Stimulated activated CD4-positive, alpha-beta T cell treated with anti-CD3 and anti-CD28 coated beads, Interleukin-1b, Interleukin-23, amount 100 ng/mL, for 48 hours (primary cell): ENCODE data around the gene SPATA33.

Experiments
- DNase-seq: peaks from one replicate; pipeline ENCODE4 v3.0.0-alpha.2; 2020

SPATA33 gene

DNA sequence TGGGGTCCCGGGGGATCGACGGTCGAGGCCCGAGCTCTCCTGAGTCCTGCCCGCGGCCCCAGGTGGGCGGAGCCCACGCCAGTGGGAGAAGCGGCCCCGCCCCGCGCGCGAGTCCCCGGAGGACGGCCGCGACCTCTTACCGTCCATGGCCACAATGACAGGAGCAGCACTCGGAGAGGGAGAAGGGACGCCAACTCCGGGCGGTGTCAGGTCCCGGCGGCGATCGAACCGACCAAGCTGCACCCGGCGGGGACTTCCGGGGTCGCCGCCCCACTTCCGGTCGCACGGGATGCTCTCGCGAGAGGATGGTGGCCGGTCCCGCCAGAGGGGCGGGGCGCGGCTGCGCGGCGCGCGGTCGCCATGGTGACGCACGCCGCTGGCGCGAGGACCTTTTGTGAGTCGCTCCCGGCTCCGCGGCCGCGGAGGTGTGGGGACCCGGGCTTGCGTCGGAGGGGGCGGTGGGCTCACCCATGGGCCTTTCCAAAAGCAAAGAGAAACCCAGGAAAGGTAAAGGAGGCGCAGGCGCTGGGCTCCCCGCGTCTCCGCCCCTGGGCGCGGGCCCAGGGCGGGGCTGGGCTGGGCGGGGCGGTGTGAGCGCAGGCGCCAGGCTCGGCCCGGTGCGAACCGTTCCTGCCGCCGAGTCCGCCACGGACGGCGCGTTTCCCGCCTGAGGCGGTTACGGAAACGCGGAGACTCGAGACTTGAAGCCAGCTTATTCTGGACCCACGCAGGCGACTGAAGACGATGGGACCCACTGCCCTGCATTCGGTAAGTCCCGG lies at the start of gene SPATA33, which contains the start of gene CHMP1A:
Gene SPATA33, plus strand, starts transcription at position 395 of the 779 bp plus-strand sequence. Its CDS starts 76 bp downstream, at position 471.
Gene CHMP1A, minus strand, starts transcription at position 267 of the 779 bp plus-strand sequence. Its CDS starts 120 bp downstream, at position 147.
- peak; percentile 92 for DNase-seq

DNA sequence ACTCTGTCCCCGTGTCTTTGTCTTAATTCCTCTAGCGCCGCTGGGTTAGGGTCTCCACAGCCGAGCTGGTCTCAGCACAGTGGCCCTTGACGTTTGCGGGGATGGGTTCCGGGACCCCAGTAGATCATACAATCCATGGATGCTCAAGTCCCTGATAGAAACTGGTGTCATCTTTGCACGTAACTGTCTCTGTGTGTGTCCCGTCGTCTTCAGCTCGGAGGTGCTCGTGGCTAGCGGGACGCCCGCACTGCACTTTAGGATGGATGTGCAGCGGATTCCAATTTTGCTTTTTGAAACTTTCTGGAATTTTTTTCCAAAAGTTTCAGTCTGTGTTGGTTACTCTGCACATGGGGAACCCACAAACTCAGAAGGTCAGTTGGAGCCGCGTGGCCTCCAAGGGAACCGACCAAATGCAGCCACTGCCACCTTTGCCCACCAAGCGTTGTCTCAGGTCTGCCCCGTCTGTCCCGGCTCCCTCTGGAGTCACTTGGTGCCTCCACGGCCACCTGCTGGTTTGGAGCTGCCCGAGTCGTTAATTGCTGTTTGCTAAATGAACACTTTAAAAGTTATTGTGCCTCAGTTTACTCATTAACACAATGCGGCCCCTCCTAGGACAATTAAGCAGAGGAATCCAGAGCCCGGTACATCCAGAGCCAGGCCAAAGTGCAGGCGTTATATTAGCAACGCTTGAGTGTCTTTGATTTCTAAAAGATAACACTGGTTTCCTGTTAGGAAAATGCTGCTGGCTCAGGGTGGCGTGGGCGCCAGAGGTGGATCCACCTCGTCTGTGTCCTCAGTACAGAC lies 49.5 kb upstream of the SPATA33 start:
- DNase-seq, result no peak

DNA sequence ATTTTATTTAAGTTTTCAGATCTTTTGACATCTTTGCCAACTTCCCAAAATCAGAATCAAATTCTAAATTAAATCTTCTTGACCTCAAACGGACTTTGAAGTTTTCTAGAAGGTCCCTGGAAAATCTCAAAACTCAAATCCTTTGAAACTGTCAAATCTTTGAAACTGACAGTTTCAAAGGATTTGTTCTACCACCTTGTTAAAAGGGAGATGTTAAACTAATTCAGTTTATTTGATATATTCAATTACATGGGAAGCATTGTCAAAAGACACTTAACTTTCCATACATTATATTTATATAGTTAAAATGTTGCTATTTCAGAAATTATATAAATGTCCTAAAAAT lies 47.6 kb upstream of the SPATA33 start:
- DNase-seq, result no peak

DNA sequence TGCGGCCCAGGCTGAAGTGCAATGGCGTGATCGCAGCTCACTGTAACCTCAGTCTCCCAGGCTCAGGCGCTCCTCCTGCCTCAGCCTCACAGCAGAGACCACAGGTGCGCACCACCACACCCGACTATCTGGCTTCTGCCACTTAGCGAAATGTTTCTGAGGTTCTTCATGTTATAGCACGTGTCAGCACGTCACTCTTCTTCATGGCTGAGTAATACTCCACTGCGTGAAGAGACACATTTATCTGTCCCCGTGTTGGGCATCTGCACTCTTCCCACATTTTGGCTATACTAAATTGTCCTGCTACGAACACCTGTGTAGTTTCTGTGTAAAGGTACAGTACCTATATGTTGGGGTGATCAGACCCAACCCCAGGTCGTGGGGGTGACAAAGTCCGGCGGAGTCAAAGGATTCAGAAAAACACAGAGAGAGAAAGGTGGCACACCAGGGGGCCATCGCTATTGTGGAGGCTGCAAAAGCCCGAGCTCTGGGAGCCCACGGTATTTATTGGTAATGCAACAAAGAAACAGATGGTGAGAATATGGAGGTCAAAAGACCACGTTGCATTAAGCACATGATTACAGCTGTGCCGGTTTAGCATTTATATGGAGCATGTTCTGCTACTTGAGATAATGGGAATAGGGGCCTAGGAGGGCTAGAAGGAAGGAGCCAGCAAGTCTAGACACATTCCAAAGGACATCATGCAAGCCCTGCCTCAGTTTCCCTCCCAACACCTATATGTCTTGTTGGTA lies 45.0 kb upstream of the SPATA33 start:
- DNase-seq, result no peak

DNA sequence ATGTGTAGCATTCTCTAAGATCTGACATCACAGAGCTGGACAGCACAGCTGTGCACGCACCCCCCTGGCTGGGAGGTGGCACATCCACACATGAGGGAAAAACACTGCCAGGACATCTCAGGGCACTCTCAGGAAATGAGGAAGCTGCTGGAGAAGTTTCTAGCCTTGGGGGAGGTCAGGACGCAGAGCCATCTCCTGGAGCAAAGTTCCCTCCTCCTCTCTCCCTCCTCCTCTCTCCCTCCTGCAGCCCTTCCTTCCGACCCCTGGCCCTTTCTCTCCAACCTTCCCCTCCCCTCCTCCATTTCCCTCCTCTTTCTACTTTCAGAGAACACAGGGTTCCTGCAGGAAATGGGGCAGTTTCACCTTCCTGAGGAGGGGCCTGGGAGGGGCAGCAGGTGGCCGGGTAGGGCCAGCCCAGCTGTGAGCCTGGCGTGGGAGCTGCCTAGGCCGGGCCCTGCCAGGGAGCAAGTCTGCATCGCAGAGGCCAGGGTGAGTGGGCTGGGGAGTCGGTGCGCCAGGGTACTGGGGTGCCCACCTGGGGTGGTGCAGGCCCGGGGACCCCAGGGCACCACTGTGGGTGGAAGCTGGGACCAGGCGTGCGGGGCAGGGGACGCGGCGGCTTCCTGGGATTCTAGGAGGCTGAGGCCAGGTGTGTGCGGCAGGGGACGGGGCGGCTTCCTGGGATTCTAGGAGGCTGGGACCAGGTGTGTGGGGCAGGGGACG lies 44.2 kb upstream of the SPATA33 start, which contains the start of gene DPEP1:
Gene DPEP1, plus strand, starts transcription at position 412 of the 723 bp plus-strand sequence. CDS start 16,769 bp downstream, outside the sequence.
- DNase-seq, result no peak

DNA sequence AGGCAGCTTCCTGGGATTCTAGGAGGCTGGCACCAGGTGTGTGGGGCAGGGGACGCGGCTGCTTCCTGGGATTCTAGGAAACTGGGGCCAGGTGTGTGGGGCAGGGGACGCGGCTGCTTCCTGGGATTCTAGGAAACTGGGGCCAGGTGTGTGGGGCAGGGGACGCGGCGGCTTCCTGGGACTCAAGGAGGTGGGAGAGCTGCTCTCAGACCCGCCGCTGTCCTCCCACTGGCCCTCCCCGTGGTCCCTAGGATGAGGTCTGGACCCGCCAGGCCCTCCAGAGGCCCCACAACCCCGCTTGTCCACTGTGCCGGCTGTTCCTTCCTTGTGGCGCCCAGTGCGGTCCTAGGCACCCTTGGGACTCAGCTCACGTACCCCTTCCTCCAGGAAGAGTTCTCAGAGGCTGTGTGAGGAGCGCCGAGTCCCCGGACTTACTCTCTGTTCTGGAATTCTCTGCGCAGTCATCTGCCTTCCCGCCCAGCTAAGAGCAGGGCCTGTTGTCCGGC lies 43.6 kb upstream of the SPATA33 start:
- no peak for DNase-seq

DNA sequence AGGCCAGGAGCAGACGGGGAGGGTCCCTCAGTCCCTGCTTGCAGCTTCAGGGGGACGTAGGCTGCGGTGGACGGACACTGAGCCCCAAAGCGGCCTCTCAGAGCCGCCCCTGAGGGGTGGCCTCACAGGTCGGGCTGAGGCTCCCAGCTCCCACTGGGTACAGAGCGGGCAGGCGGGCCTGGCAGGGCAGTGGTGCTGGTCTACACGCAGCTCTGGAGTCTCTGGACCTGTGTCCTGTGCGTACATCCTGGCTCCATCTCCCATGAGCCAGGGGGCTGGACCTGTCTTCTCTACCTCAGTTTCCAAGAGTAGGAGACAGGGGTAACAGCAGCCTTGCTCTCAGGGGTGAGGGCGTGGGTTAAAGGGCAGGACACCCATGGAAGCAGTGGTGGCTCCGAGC lies 42.5 kb upstream of the SPATA33 start:
- no peak for DNase-seq

DNA sequence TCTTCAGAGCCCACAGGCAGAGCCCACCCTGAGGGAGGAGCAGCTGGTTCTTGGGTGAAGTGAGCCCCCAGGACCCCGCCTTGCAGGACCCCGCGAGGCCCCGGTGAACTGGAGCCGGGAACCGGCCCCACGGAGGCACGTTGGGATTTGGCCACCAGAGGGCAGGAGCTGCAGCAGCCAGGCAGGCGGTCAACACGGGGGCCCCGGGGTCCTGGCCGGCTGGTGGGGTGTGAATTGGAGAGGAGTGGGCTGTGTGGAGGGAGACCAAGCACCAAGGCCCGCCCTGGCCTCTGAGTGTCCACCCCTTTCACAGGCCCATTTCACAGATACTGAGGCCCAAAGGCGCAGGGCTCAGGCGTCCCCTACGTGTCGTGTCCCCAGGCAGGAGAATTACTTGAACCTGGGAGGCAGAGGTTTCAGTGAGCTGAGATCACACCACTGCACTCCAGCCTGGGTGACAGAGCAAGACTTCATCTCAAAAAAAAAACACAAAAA lies 42.0 kb upstream of the SPATA33 start:
- DNase-seq, result no peak

DNA sequence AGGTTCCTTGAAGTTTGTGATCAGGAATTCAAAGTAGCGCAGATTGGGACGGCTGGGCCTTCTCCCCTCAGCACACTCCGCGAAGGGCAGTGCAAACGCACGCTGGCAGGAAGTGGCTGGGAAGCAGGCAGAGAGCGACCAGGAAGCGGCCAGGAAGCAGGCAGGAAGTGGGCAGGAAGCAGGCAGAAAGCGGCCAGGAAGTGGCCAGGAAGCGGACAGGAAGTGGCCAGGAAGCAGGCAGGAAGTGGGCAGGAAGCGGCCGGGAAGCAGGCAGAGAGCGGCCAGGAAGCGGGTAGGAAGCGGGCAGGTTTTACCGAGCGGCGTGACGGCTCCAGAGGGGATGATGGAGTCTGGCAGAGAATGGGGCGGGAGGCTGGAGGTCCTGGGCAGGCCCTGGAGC lies 41.0 kb upstream of the SPATA33 start:
- no peak for DNase-seq

DNA sequence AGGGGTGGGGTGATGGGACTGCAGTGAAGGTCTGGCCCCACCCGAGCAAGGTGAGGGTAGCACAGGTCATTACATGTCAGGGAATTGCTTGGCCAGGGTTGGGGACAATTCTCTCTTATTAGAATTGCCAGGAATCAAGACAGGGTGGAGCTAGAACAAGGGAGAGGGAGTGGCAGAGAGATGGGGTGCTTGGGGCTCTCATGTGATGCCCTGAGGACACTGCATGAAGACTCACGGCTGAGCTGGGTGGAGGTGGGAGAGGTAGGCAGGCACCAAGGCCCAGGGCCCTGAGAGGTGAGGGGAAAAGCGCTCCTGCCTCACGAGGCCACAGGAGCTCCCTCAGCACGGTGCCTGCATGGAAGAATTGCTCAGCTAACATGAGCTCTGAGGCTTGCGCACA lies 40.6 kb upstream of the SPATA33 start:
- DNase-seq, result no peak

DNA sequence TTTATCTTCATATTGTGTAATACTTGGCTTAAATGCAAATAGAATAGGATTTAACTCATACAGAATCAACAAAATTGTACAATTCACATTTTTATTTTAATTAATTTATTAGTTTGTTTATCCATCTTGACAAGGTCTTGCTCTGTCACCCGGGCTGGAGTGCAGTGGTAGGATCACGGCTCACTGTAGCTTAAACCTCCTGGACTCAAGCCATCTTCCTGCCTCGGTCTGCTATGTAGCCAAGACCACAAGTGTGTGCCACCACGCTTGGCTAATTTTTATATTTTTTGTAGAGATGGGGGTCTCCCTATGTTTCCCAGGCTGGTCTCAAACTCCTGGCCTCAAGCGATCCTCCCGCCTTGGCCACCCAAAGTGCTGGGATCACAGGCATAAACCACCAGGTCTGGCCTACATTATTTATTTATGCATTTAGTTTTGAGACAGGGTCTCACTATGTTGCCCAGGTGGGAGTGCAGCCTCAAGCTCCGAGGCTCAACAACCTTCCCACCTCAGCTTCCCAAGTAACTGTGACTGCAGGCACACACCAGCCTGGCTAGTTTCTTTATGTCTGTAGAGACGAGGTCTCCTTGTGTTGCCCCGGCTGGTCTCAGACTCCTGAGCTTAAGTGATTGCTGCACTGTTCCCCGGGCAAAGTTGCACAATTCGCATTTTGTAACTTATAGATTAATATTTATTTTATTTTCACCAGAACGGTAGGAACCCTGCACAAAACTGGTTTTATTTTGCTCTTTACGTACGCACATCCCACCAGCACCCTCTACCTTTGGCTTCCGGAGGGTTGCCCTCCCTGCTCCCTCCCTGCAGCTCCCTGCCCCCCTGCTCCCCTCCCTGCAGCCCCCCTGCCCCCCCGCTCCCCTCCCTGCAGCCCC lies 39.3 kb upstream of the SPATA33 start:
- no peak for DNase-seq

DNA sequence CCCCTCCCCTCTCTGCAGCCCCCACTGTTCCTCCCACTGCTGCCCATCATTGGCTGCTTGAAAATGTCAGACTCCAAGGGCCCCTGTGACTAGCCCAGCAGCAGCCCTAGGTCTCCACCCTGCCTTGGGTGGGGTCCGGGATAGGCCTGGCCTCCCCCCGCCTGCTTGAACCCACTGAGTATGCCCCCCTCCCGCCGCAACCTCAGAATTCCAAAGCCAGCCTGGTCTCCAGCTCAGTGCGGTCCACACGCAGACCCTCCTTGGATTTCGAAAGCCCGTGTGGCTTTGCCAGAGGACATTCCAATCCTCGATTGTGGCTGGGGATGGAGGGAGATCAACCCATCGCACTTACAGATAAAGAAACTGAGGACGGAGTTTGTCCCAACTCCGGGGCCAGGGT lies 37.8 kb upstream of the SPATA33 start:
- no peak for DNase-seq

DNA sequence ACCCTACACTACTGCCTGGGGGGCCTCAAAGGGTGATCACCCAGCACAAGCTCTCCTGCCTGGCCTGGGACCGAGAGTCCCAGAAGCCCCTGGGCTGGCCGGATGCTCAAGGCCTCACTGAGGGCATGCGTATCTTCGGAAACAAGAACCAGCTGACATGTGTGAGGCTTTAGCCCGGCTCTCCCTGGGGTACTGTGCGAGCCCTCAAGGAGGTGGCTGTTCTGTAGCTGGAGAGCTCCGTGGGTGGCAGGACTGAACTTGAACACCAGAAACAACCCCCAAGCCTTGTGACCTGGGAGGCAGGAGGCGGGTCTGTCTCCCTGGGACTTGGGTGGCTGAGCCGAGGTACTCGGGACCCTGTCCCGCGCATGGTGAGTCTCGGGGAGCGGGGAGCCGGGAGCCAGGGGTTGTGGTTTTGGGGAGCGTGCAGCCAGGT lies 37.2 kb upstream of the SPATA33 start:
- DNase-seq, result no peak

DNA sequence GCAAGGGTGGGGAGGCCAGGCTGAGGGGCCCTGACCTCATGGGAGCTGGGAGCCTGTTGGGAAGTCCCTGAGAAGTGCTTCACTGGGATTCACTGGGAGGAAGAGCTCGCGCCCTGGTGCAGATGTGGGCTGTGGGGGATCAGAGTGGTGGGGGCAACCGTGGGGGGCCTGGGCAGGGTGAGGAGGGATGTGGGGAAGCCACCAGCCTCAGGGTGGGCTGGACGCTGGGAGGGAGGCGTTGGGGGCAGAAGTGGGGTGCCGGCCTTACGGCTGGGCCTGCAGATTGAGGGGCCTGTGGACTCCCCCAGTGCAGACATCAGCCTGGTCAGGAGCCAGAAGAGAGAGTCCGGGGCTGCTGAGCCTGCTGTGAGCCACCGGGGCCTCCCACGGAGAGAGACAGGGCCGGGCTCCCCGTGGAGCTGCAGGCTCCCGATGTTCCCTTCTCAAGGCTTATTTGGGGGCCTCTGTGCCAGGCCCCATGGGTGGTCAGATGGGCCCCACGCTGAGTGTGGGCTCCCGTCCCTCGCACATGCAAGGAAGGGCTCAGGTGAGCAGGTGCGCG lies 36.4 kb upstream of the SPATA33 start:
- DNase-seq, result no peak

DNA sequence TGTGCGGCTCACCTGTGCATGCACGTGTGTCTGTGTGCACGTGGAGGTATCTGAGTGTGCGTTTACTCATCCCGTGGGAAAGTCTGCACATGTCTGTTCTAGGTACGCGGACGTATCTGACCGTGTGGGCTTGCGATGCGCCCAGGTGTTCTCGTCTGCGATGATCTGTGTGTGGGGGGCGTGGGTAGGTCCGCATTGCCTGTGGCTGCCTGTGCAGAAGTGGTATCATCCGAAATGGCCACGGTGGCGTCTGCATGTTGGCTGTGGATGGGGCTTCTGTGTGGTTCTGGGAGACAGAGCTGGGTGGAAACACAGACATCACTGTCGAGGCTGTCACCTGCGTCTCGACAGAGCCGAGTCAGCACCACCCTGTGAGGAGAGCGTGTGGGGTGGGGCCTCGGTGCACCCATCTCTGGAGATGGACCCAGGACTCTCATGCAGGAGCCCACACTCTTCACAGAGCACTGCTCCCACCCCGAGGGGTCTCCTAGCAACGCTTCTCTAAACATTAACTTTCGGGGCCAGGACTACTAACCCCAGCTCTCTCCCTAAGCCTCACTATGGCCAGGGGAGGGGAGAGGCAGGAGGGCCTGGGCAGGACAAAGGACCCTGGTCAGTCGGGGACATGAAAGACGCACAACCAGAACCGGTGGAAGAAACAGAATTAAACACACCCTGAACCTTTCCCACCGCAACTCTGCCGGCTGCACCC lies 35.8 kb upstream of the SPATA33 start:
- no peak for DNase-seq

DNA sequence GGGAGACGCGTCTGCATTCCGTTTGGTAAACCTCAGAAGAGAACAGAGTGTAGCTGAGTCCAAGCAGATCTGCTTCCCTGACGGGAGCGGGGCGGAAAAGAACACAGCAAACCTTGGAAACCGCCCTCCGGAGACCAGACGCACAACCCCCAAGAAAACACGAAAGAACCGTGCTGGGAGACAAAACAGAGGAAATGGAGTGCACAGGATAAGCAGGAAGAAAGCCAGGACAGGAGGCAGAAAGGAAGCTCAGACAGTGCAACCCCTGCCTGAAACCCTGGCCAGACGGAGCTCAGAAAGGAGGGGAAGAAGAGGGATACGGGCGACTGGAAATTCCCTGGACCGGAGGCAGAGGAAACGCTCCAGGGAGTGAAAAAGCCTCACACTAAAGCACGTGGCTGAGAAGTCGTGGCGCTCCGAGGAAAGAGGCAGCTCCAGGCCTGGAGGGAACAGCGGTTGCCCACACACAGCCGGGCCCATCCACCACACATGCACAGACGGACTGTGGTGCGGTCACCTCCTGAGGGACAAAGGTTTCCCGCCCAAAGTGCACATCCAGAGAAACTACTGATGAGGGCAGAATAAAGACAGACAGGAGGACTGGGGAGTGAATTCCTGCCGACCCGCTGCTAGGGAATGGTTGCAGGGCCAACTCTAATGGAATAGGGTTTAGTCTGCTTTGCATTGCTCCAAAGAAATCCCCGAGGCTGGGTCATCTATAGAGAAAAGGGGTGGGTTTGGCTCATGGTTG lies 34.0 kb upstream of the SPATA33 start:
- DNase-seq, result no peak

DNA sequence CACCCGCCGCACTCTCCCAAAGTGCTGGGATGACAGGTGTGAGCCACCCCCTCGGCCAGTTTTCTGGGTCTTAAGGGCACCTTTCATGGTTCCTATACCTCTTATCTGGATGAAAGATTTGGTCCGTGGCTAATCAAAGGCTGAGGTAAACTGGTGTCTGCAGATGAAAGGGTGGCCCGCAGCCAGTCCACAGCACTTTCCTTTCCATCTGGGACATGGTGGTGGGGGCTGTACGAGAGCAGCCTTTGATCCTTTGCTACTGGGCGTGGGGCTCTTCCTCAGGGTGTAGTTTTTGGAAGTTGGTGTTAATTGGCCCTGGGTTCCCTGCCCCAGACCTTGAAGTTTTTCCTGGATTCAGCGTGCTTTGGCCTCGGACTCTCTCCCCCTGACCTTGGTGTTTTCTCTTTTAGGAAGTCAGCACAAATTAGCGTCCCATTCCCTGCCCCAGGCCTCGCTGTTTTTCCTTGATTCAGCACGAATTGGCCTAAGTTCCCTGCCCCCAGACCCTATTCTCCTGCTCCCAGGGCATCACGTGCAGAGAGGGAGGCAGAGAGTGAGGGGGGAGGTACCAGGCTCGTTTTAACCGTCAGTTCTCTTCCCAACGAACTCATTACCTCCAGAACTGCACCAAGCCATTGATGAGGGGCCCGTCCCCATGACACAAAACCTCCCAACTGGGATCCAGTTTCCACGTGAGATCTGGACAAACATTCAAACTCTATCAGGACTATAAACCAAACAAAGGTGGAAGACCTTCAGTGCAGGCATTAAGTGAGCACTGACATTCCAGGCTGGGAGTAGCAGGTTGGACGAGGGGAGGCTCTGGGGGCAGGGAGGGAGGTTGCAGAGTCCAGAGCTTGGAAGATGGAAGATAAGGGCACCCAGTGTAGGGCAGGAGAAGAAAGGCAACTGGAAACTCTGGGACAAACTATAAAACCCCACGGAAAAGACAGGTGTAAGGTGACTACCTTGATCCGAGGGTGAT lies 32.6 kb upstream of the SPATA33 start:
- DNase-seq, result no peak
